Stomach (tissue), 4 donors: ENCODE results near the gene TIGD4.

Source experiments
- CTCF ChIP-seq, 7 experiments: fragments of 450-650 bp in 4 of 7; fragments of 200-600 bp in 3 of 7; sonication (generic) in 3 of 7; IDR thresholded peaks; one replicate each; pipeline ENCODE4 v1.5.1; 2016 to 2019; ENCODE audit warnings: antibody characterized with exemption in 7 of 7, control low read depth in 2 of 7, mild to moderate bottlenecking in 1 of 7
- POLR2AphosphoS5 ChIP-seq, 3 donors: sonication (generic); formaldehyde crosslinking; IDR thresholded peaks; one replicate each; pipeline ENCODE4 v1.6.1; 2016; ENCODE audit warnings: antibody characterized with exemption in 3 of 3

GRCh38 chr4:152773953-152774352 lies 5.6 kb downstream of the TIGD4 start:
- no peak for TF ChIP-seq POLR2AphosphoS5 (IDR thresholded peaks at IDR 0.05)
- TF ChIP-seq CTCF (IDR thresholded peaks at IDR 0.05), result no peak
